NCI-H524 (cell line): ENCODE data around the gene STIMATE.

Source experiments
- DNase-seq, 2 experiments: peaks; one replicate each; lab custom pipeline; 2025; lab: John Stamatoyannopoulos, UW

STIMATE gene

GRCh38 chr3:52791366-52791765, 106.0 kb downstream of the STIMATE start:
- no peak for DNase-seq

GRCh38 chr3:52790741-52791140, 106.6 kb downstream of the STIMATE start:
- no peak for DNase-seq

GRCh38 chr3:52790337-52790736, 107.0 kb downstream of the STIMATE start:
- no peak for DNase-seq

- DNase-seq: no peak
These were observed 107.7 kb downstream of the STIMATE start for GRCh38 chr3:52789746-52790040.

- DNase-seq: no peak
These were observed 108.2 kb downstream of the STIMATE start for GRCh38 chr3:52788890-52789745.

GRCh38 chr3:52787672-52788625, 109.4 kb downstream of the STIMATE start:
- DNase-seq: no peak

- no peak for DNase-seq
These were observed 110.1 kb downstream of the STIMATE start for GRCh38 chr3:52787246-52787645.
